ENCODE results near the gene TACC2.

TACC2 gene

GRCh38 chr10:122149561-122150505 is 160.9 kb downstream of the TACC2 start:
- no peak for DNase-seq (ENCODE audit: low read depth, low spot score)
- ChIA-PET CTCF (interaction anchor here (0.8 to 1.9 kb wide), 4 partner anchors 10 to 149 kb away, joined by 3 to 7 read pairs (median 6); no protein-coding TSS in a partner anchor), POLR2A (interaction anchor here (0.6 kb wide), 1 partner anchor 289 kb away, joined by 3 read pairs; no protein-coding TSS in a partner anchor)
- H3K4me3 ChIP-seq (ENCODE audit: low read depth, low read length), result no peak overlapping the region; the same call in 1 of the 2 replicates
- no peak for TF ChIP-seq CTCF (IDR thresholded peaks at IDR 0.05; ENCODE audit: insufficient read depth, low read length, missing control alignments)

GRCh38 chr10:122151121-122151694 is 162.2 kb downstream of the TACC2 start:
- no peak for TF ChIP-seq CTCF (IDR thresholded peaks at IDR 0.05; ENCODE audit: insufficient read depth, low read length, missing control alignments)
- ChIA-PET CTCF (interaction anchor here (0.7 kb wide), 1 partner anchor 8 kb away, joined by 4 read pairs; no protein-coding TSS in a partner anchor), POLR2A (no interaction called here)
- no peak overlapping the region for H3K4me3 ChIP-seq (ENCODE audit: low read depth, low read length)
- no peak for DNase-seq (ENCODE audit: low read depth, low spot score)

- POLR2A ChIA-PET, result no interaction called here
- CTCF ChIA-PET, result interaction anchor here (0.9 to 3.8 kb wide), 2 partner anchors 10 to 115 kb away, joined by 3 to 41 read pairs; no protein-coding TSS in a partner anchor
- no peak for DNase-seq (ENCODE audit: low read depth, low spot score)
- TF ChIP-seq CTCF (IDR thresholded peaks at IDR 0.05; ENCODE audit: insufficient read depth, low read length, missing control alignments), result no peak
- H3K4me3 ChIP-seq (ENCODE audit: low read depth, low read length), result no peak overlapping the region
Observed at GRCh38 chr10:122152544-122152943, 163.6 kb downstream of the TACC2 start.

DNA sequence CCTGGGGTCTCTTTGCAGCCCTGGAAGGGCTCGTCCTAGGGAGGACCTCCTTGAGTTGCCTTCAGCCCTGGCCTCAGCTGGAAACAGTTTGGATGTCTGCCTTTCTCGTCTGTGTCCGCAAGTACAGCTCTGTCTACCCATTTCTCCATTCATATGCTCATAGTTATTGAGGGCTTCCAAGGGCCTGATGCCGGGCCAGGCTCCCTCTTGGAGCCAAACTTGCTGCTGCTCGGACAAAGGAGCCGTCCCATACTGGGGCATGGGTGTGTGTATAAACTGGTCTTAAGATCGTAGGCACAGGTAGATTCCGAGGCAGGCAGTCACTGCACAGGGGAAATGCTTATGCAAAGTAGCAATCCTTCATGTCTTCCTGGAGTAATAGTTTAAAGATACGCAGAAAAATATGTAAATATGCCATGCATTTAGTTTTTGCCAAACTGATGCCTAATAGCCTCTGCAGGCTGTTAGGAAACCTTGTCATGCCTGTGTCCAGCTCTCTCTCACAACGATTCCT is 165.1 kb downstream of the TACC2 start:
- no peak for DNase-seq (ENCODE audit: low read depth, low spot score)
- no peak overlapping the region for H3K4me3 ChIP-seq (ENCODE audit: low read depth, low read length)
- TF ChIP-seq CTCF (IDR thresholded peaks at IDR 0.05; ENCODE audit: insufficient read depth, low read length, missing control alignments), result no peak
- ChIA-PET POLR2A (no interaction called here), CTCF (interaction anchor here (3.8 kb wide), 1 partner anchor 11 kb away, joined by 41 read pairs; no protein-coding TSS in a partner anchor)

GRCh38 chr10:122154545-122155366 is 165.8 kb downstream of the TACC2 start:
- DNase-seq (ENCODE audit: low read depth, low spot score), result no peak
- H3K4me3 ChIP-seq (ENCODE audit: low read depth, low read length), result peak overlapping the region; percentile 37
- ChIA-PET POLR2A (no interaction called here), CTCF (interaction anchor here (0.9 to 3.8 kb wide), 3 partner anchors 12 to 103 kb away, joined by 3 to 41 read pairs (median 3); no protein-coding TSS in a partner anchor)
- TF ChIP-seq CTCF (IDR thresholded peaks at IDR 0.05; ENCODE audit: insufficient read depth, low read length, missing control alignments), result peak; percentile 17
